Measurements from ENCODE around the gene CTBP1.

Gene CTBP1

GRCh38 chr4:1229117-1229849, 19.6 kb downstream of the CTBP1 start:
- no peak for DNase-seq (ENCODE audit: low read depth)
- no peak for TF ChIP-seq CTCF (IDR thresholded peaks at IDR 0.05; ENCODE audit: control insufficient read depth, insufficient read depth, low read depth, low read length, missing control alignments)
- no peak overlapping the region for H3K4me3 ChIP-seq (ENCODE audit: control insufficient read depth, low read depth, low read length)

GRCh38 chr4:1227816-1228215, 21.1 kb downstream of the CTBP1 start:
- DNase-seq (ENCODE audit: low read depth) = no peak
- no peak for TF ChIP-seq CTCF (IDR thresholded peaks at IDR 0.05; ENCODE audit: control insufficient read depth, insufficient read depth, low read depth, low read length, missing control alignments)

GRCh38 chr4:1226598-1226997, 22.3 kb downstream of the CTBP1 start:
- no peak for DNase-seq (ENCODE audit: low read depth)
- no peak for TF ChIP-seq CTCF (IDR thresholded peaks at IDR 0.05; ENCODE audit: control insufficient read depth, insufficient read depth, low read depth, low read length, missing control alignments)
- H3K4me3 ChIP-seq (ENCODE audit: control insufficient read depth, low read depth, low read length) = no peak overlapping the region

More at GRCh38 chr4:1227816-1228215, 21.1 kb downstream of the CTBP1 start:
- H3K4me3 ChIP-seq (ENCODE audit: control insufficient read depth, low read depth, low read length) = no peak overlapping the region

- H3K4me3 ChIP-seq (ENCODE audit: control insufficient read depth, low read depth, low read length) = no peak overlapping the region
- no peak for TF ChIP-seq CTCF (IDR thresholded peaks at IDR 0.05; ENCODE audit: control insufficient read depth, insufficient read depth, low read depth, low read length, missing control alignments)
- no peak for DNase-seq (ENCODE audit: low read depth)
These were observed 22.8 kb downstream of the CTBP1 start for GRCh38 chr4:1226144-1226481.

GRCh38 chr4:1225272-1226143, 23.4 kb downstream of the CTBP1 start:
- TF ChIP-seq CTCF (IDR thresholded peaks at IDR 0.05; ENCODE audit: control insufficient read depth, insufficient read depth, low read depth, low read length, missing control alignments) = no peak
- no peak overlapping the region for H3K4me3 ChIP-seq (ENCODE audit: control insufficient read depth, low read depth, low read length)

GRCh38 chr4:1223841-1224809, 24.8 kb downstream of the CTBP1 start:
- TF ChIP-seq CTCF (IDR thresholded peaks at IDR 0.05; ENCODE audit: control insufficient read depth, insufficient read depth, low read depth, low read length, missing control alignments) = no peak
- DNase-seq (ENCODE audit: low read depth) = no peak
- H3K4me3 ChIP-seq (ENCODE audit: control insufficient read depth, low read depth, low read length) = no peak overlapping the region

More at GRCh38 chr4:1225272-1226143, 23.4 kb downstream of the CTBP1 start:
- no peak for DNase-seq (ENCODE audit: low read depth)
